OCI-LY3 (cell line): Measurements from ENCODE around the gene SLC2A13.

Source experiments
- CTCF ChIP-seq: fragments of 200-600, 300-600 bp; sonication (generic); IDR thresholded peaks from 2 replicates; pipeline ENCODE4 v1.5.1; 2014; ENCODE audit warnings: antibody characterized with exemption, low read length, low read depth
- EZH2phosphoT487 ChIP-seq: fragments of 200-600 bp; shearing (Covaris generic); IDR thresholded peaks from 2 replicates; pipeline ENCODE4 v1.6.1; 2018; ENCODE audit warnings: antibody characterized with exemption, mixed run types, low read depth

GRCh38 chr12:39946361-39947280 lies 159.3 kb downstream of the SLC2A13 start:
- TF ChIP-seq CTCF (no peak), EZH2phosphoT487 (no peak)
